HG02884 (cell line): Measurements from ENCODE around the gene FLT4.

Experiments
- ATAC-seq: cut with Tn5 transposase; IDR thresholded peaks from one replicate; pipeline ENCODE4 v1.9.1; 2021; ENCODE audit warnings: mild to moderate bottlenecking, moderate library complexity; ENCODE audit not compliant: unreplicated experiment

Gene FLT4

DNA sequence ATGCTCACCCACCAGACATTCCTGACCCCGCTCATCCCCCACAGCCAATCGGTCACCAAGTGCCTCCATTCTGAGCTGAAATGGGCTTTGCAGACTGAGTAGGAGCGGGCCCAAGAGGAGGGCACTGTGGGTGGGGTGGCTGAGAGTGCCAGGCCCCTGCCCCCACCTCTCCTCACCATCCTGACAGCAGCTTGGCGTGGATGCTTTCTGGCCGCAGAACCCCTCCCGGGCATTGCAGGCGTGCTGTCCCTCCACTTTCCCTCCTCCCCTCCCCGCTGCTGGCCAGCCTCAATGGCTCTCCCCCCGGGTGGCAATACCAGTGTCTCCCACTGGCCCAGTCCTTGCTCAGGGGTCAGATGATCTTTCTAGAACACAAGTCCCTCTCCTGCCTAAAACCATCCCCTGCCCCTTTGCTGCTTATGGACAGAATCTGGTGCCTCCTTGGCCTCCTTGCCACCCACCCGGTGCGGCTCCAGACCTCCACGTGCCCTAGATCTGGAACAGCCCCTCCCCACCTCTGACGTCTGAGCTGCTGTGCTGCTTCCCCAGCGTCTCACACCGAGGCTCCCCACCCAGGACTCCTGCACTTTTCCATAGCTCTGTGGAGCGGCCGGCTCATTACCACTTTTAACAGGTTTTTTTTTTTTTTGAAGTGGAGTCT, 6.1 kb downstream of the FLT4 start:
- no peak for ATAC-seq

DNA sequence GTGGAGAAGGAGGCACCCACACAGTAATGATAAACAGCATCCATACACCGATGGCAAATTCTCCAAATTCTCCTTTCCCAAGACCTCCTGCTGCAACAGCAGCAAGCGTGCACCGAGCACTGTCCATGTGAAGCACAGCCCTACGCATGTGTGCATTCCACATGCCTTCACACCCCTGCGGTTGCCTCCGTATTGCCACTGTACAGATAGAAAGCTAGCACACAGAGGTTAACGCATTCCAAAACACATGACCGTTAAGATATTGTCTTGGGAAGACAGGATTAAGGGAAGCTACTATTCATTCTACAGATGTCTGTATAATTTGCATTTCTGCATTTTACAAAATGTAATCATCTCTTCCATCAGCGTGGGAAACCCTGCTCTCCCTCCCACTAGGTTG, 6.6 kb downstream of the FLT4 start:
- ATAC-seq = no peak

GRCh38 chr5:180642181-180642775, 7.1 kb downstream of the FLT4 start:
- no peak for ATAC-seq

DNA sequence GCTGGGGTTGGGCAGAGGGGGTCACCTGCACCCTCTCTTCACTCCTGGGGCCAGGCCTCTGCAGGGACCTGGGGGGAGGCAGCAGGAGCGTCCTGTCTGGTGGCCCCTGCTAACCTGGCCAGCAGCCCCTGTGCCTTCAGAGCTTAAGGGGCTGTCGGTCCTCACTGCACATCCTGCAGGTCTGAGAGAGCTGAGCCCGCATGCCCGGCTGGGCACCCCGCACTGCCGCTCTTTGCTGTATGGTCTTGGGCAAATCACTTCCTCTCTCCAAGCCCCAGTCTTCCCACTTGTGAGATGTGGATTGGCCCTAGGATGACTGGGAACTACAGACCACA, 7.9 kb downstream of the FLT4 start:
- no peak for ATAC-seq

GRCh38 chr5:180640861-180641565, 8.4 kb downstream of the FLT4 start:
- ATAC-seq = no peak

- ATAC-seq = no peak
Measured at GRCh38 chr5:180640611-180640860, 8.9 kb downstream of the FLT4 start.

- no peak for ATAC-seq
Measured at GRCh38 chr5:180639741-180640610, 9.4 kb downstream of the FLT4 start.

- ATAC-seq = no peak
Measured at GRCh38 chr5:180639287-180639686, 10.1 kb downstream of the FLT4 start.

DNA sequence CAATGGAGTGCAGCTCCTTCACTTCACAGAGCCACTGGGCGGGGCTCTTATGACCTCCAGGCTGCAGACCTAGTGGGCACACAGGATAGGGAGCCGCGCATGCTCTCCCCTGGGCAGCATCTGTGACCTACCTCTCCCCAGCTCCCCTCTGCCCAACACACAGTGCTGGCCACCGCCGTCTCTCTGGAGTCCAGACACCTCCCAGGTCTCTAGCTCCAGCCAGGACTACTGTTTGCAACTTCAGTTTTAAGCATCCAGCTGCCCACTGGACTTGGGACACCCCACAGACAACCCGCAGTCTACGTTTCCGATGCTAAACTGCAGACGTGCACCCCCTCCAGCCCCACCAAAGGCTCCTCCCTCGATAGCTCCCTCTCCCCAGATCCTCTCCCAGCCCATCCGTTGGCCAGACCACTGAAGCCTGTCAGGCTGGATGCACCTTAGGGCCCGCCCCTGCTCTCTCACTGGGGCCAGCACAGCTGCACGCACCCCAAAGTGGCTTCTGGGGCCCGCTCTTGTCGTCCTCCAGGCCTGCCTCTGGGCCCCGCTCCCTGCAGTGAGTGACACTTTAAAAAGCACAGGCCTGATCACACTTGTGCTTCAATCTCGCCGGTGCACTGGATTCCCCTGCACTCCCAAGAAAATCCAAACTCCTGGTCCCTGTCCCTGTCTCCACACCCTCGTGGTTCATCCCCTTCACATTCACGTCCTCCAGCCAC, 11.3 kb downstream of the FLT4 start:
- no peak for ATAC-seq

- ATAC-seq = no peak
Measured at GRCh38 chr5:180636403-180637075, 12.9 kb downstream of the FLT4 start.

DNA sequence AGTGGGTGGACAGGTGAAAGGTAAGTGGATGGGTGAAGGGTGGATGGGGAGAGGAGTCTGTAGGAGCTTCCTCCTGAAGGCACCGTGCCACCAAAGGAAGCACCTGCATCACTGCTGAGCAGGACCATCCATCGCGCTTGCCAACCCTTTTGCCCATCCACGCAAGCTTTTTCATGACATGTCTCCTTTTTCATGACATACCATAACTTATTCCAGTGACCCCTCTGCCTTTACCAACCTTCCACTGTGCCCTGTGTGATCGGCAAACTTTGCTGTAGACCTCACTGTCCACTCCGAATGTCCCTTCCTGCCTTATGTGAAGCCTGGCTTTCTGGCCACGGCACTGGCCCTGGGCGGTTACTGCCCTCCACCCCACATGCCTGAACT, 13.4 kb downstream of the FLT4 start:
- no peak for ATAC-seq

DNA sequence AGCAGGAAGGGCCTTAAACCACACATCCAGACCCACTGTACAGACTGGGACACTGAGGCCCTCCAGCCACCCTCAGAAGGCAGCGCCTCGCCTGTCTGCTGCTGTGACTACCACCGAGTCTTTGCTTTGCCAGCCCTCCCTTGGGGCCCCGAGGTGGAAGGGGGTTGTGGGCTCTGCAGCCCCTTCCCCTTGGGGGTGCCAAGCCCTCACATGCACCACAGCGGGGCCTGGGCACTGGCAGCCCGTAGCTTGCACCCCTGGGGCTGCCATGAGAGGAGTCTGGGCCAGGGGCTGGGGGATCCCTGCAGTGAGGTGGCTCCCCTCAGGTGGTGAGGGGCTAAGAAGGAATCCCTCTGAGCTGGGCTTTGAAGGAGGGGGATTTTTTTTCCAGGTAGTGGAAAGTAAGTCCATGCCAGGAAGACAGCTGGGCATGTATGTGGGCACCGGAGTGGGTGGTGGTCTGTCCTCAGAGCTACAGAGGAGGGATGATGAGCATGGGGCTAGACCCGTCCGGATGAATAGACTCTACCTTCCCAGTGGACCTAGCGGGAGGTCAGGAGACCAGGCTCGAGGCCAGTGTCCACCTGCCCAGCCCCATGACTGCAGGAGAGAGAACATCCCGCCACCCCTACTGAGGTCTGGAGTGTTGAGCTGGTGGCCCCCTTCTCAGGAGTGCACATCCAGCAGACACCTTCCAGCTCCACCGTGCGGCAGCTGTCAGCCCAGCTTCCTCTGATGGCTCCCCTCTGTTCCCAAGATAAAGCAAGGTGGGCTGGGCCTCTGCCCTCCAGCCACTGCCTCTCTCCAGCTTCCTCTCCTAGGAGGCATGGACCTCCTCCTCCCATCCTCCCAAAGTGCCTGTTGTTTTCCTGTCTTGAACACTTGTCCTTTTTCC, 15.9 kb downstream of the FLT4 start:
- ATAC-seq = no peak

- ATAC-seq = no peak
Measured at GRCh38 chr5:180632768-180633167, 16.6 kb downstream of the FLT4 start.

- no peak for ATAC-seq
Measured at GRCh38 chr5:180631549-180632383, 17.6 kb downstream of the FLT4 start.

- no peak for ATAC-seq
Measured at GRCh38 chr5:180630426-180630825, 19.0 kb downstream of the FLT4 start.

DNA sequence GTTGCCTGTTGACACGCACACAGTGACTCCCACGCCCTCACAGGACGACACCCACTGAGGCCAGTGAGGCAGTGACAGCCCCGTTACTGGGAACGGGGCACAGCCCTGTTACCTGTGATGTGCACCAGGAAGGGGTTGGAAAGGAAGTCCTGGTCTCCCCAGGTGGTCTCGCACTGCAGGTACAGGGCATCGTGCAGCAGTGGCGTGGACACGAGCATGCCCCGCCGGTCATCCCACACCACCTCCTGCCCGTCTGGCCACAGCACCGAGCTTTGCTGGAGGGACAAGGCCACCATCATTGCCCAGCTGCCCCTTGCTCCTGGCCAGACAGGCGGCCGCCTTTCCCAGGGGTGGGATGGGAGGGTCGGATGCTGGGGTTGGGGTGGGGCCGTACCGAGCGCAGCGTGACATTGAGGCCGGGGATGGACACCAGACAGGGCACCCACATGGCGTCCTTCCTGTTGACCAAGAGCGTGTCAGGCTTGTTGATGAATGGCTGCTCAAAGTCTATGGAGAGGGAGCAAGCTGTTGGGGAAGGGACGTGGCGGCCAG, 19.5 kb downstream of the FLT4 start:
- ATAC-seq = no peak

DNA sequence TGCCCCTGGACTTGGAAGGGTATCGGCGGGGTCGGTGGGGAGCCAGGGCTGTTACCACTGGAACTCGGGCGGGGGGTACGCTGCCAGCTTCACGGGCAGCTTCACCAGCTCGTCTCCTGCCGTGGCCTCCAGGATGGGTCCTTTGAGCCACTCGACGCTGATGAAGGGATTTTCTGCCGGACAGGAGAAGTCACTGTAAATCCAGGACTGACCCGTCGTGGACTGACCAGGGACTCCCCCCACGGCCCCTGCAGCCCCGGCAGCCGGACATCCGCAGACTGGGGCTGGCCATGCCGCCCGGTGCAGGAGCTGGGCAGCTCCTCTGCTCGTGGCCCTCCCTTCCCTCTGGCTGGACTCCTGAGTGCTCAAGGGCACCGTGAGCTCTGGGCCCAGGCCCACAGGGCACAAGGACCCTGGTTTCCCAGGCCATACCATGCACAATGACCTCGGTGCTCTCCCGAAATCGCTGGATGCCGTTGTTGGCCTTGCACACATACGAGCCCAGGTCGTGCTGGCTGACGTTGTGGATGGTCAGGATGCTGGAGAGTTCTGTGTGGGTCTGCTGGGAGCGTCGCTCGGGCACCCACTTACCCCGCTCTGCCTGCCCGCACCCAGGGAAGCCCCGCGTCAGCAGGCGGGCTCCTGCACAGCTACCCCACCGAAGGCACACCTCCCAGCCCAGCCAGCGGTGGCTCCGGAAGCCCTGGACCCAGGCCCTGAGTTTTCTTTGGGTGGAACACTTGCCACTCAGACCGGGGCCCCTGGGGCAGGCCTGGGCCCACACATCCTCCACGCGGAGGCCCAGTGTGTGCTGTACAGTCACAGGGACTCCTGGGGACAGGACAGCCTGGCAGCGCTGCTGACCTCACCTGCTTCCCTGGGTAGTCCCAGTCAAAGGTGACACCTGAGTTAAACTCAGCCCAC, 20.3 kb downstream of the FLT4 start:
- no peak for ATAC-seq
